ENCODE results near the gene MCTP2. TPM values are rescaled to one million over a fixed set of nuclear protein-coding genes. Genes with fewer than 3 reads are reported as not detected.

MCTP2 gene
- total RNA-seq, 1 experiment from 2014 or later, result 0.15 TPM

DNA sequence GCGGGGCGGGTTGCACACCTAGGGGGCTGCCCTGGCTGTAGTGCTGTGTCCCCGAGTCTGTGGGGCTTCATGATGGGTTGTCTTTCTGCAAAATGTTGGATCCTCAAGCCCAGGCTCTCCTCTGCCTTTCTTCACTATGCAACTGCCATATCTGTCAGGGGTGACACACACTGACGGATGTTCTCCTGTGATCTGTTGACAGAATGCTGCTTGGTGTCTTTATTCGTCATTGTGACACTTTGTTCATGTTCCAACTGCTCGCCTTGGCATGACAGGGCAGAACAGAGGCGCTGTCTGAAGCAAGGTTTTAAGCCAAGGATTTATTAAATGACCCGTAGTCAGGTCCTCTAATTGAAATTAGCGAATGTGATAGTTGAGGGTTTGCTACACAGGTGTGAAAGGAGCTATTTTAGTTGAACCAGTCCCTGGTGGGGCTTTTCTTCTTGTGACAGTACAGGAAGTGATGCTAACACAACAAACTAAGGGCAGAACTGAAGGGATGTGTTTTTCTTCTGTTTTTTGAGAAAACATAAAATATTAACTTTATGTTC, 173.4 kb downstream of the MCTP2 start:
- H3K4me3 ChIP-seq (ENCODE audit: low read depth in 2 of 2, low read length in 2 of 2), result no peak overlapping the region
- no peaks in the 10 kb centered on the region for H3K4me1 ChIP-seq (ENCODE audit: control insufficient read depth, insufficient read depth, low read length)
- H3K9me3 ChIP-seq (ENCODE audit: control insufficient read depth, insufficient read depth, low read depth, low read length), result no peaks in the 10 kb centered on the region
- no peaks in the 10 kb centered on the region for H3K36me3 ChIP-seq (ENCODE audit: control insufficient read depth, insufficient read depth, low read length)
- TF ChIP-seq, protein P1, sequence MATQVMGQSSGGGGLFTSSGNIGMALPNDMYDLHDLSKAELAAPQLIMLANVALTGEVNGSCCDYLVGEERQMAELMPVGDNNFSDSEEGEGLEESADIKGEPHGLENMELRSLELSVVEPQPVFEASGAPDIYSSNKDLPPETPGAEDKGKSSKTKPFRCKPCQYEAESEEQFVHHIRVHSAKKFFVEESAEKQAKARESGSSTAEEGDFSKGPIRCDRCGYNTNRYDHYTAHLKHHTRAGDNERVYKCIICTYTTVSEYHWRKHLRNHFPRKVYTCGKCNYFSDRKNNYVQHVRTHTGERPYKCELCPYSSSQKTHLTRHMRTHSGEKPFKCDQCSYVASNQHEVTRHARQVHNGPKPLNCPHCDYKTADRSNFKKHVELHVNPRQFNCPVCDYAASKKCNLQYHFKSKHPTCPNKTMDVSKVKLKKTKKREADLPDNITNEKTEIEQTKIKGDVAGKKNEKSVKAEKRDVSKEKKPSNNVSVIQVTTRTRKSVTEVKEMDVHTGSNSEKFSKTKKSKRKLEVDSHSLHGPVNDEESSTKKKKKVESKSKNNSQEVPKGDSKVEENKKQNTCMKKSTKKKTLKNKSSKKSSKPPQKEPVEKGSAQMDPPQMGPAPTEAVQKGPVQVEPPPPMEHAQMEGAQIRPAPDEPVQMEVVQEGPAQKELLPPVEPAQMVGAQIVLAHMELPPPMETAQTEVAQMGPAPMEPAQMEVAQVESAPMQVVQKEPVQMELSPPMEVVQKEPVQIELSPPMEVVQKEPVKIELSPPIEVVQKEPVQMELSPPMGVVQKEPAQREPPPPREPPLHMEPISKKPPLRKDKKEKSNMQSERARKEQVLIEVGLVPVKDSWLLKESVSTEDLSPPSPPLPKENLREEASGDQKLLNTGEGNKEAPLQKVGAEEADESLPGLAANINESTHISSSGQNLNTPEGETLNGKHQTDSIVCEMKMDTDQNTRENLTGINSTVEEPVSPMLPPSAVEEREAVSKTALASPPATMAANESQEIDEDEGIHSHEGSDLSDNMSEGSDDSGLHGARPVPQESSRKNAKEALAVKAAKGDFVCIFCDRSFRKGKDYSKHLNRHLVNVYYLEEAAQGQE (IDR thresholded peaks at IDR 0.05; ENCODE audit: insufficient read depth in 1 of 2, low read depth in 2 of 2, low read length in 1 of 2), result no peak
- in situ Hi-C loops (cut with HindIII; ENCODE audit: low pct_unique_long_range_greater_than_20kb, low sequenced_read_pairs) (no loop called here), intact Hi-C loops (cut with micrococcal nuclease; ENCODE audit: unreplicated experiment) (no loop called here)
- ATAC-seq (no peak), DNase-seq (ENCODE audit: low read depth, low spot score) (no peak)
- no peaks in the 10 kb centered on the region for H3K27me3 ChIP-seq (ENCODE audit: control insufficient read depth, insufficient read depth, low read length)
- ChIA-PET CTCF (no interaction called here), POLR2A (no interaction called here)
- no TSS peak for BruUV-seq (replicated peaks)
- H3K27ac ChIP-seq (ENCODE audit: low read length), result no peak overlapping the region

- no peaks in the 10 kb centered on the region for H3K4me1 ChIP-seq (ENCODE audit: control insufficient read depth, insufficient read depth, low read length)
- TF ChIP-seq SIN3A (IDR thresholded peaks at IDR 0.05; ENCODE audit: borderline replicate concordance, insufficient read depth, low read depth, low read length) (no peak), TCF7L2 (IDR thresholded peaks at IDR 0.05; ENCODE audit: low read depth, low read length) (no peak)
- TF ChIP-seq, protein P2, sequence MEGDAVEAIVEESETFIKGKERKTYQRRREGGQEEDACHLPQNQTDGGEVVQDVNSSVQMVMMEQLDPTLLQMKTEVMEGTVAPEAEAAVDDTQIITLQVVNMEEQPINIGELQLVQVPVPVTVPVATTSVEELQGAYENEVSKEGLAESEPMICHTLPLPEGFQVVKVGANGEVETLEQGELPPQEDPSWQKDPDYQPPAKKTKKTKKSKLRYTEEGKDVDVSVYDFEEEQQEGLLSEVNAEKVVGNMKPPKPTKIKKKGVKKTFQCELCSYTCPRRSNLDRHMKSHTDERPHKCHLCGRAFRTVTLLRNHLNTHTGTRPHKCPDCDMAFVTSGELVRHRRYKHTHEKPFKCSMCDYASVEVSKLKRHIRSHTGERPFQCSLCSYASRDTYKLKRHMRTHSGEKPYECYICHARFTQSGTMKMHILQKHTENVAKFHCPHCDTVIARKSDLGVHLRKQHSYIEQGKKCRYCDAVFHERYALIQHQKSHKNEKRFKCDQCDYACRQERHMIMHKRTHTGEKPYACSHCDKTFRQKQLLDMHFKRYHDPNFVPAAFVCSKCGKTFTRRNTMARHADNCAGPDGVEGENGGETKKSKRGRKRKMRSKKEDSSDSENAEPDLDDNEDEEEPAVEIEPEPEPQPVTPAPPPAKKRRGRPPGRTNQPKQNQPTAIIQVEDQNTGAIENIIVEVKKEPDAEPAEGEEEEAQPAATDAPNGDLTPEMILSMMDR (IDR thresholded peaks at IDR 0.05), result no peak
- DNase-seq (ENCODE audit: low read depth, low spot score) (no peak), ATAC-seq (no peak)
- no peaks in the 10 kb centered on the region for H3K27me3 ChIP-seq (ENCODE audit: control insufficient read depth, insufficient read depth, low read length)
- intact Hi-C loops (cut with micrococcal nuclease; ENCODE audit: unreplicated experiment) (loop anchor here (10.0 kb wide), 1 partner anchor 254 kb away; no protein-coding TSS in a partner anchor), in situ Hi-C loops (cut with HindIII; ENCODE audit: low pct_unique_long_range_greater_than_20kb, low sequenced_read_pairs) (no loop called here)
- no peak overlapping the region for H3K4me3 ChIP-seq (ENCODE audit: low read depth in 2 of 2, low read length in 2 of 2)
- ChIA-PET CTCF (interaction anchor here (0.6 kb wide), 1 partner anchor 243 kb away, joined by 3 read pairs; no protein-coding TSS in a partner anchor), POLR2A (no interaction called here)
- no peaks in the 10 kb centered on the region for H3K36me3 ChIP-seq (ENCODE audit: control insufficient read depth, insufficient read depth, low read length)
- H3K27ac ChIP-seq (ENCODE audit: low read length), result no peak overlapping the region
- H3K9me3 ChIP-seq (ENCODE audit: control insufficient read depth, insufficient read depth, low read depth, low read length), result no peaks in the 10 kb centered on the region
- BruUV-seq (replicated peaks), result no TSS peak
These were observed 179.9 kb downstream of the MCTP2 start for GRCh38 chr15:94411285-94411684.

DNA sequence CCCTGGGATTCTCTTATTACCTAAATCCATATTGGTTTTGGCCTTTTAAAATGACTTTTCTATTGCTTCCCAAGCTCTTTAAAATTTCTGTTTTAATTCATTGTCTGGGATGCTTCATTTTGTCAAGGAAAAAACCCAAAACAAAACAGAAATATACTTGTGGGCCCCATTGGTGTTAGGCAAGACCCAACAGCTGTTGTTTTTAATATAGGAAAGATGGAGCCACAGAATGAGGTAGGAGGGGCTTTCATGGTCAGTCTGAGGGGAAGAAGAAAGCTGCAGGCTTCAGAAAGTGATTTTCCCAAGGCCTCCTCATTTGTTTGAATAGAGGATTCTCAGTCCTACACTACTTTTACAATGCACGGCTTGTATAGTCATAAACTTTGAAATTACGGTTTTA, 180.5 kb downstream of the MCTP2 start:
- POLR2A ChIA-PET, result no interaction called here
- no peaks in the 10 kb centered on the region for H3K9me3 ChIP-seq (ENCODE audit: control insufficient read depth, insufficient read depth, low read depth, low read length)
- CTCF ChIA-PET, result no interaction called here
- no peaks in the 10 kb centered on the region for H3K27me3 ChIP-seq (ENCODE audit: control insufficient read depth, insufficient read depth, low read length)
- TF ChIP-seq SIN3A (IDR thresholded peaks at IDR 0.05; ENCODE audit: borderline replicate concordance, insufficient read depth, low read depth, low read length) (no peak), TCF7L2 (IDR thresholded peaks at IDR 0.05; ENCODE audit: low read depth, low read length) (no peak), POLR2AphosphoS5 (IDR thresholded peaks at IDR 0.05; ENCODE audit: low read depth, low read length) (no peak)
- TF ChIP-seq, protein P2 (IDR thresholded peaks at IDR 0.05), result no peak
- TF ChIP-seq, protein P1 (IDR thresholded peaks at IDR 0.05; ENCODE audit: insufficient read depth in 1 of 2, low read depth in 2 of 2, low read length in 1 of 2), result no peak
- intact Hi-C loops (cut with micrococcal nuclease; ENCODE audit: unreplicated experiment), result loop anchor here (10.0 kb wide), 1 partner anchor 253 kb away; no protein-coding TSS in a partner anchor
- BruUV-seq (replicated peaks), result no TSS peak
- DNase-seq (ENCODE audit: low read depth, low spot score) (no peak), ATAC-seq (no peak)
- no peak overlapping the region for H3K27ac ChIP-seq (ENCODE audit: low read length)
- no peak overlapping the region for H3K4me3 ChIP-seq (ENCODE audit: low read depth in 2 of 2, low read length in 2 of 2)
- in situ Hi-C loops (cut with HindIII; ENCODE audit: low pct_unique_long_range_greater_than_20kb, low sequenced_read_pairs), result no loop called here
- H3K4me1 ChIP-seq (ENCODE audit: control insufficient read depth, insufficient read depth, low read length), result no peaks in the 10 kb centered on the region
- no peaks in the 10 kb centered on the region for H3K36me3 ChIP-seq (ENCODE audit: control insufficient read depth, insufficient read depth, low read length)

Measured in Panc1 (cell line).